Activated CD4-positive, alpha-beta T cell treated with anti-CD3 and anti-CD28 coated beads, Interleukin-2, amount 50 U/mL, for 48 hours (primary cell): ENCODE data around the gene MAPK7.

Experiments
- DNase-seq, 2 experiments: peaks; one replicate each; pipeline ENCODE4 v3.0.0-alpha.2; 2020

The MAPK7 gene

GRCh38 chr17:19378416-19379360 is at the start of gene MAPK7:
Gene MAPK7, plus strand, starts transcription at chr17:19378498. Its CDS starts 403 bp downstream, at chr17:19378901.
- no peak for DNase-seq

- DNase-seq, result no peak
These were observed 49.2 kb upstream of the MAPK7 start for GRCh38 chr17:19329136-19329535.

DNA sequence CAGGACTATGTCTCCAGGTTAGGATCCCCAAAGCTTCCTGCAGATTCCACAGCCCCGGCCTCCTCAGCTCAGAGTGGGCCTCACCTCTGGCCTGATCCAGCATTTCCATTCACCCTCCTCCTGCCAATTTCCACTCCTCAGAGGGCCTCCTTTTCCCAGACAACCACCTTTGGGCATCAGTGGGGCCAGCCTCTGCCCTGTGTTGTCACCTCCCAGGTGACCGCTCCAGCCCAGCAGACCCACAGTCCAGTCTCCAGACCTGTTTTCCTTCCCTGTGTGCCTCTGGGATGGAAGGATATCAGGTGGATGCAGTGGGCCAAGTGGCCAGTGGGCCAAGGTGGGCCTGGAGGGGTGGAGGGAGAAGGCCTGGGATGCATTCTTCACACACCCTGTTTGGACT is 48.5 kb upstream of the MAPK7 start:
- no peak for DNase-seq

- no peak for DNase-seq
These were observed 48.0 kb upstream of the MAPK7 start for GRCh38 chr17:19330271-19330670.

DNA sequence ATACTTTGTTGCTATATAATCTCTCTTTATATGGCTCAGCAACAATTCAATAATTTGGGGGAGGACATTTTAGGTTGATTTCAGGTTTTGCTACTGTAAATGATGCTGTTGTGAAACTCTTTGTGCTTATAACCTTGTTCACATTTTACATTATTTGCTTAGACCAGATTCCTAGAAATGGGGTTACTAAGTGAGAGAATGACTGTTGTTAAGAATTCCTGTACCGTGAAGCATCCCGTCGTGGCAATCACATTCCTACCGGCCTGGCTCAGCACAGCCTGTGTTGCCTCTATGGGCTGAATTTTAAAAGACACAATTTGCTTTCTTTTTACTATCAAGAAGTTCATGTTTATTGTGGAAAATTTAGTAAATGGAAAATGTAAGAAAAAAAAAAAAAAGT is 47.2 kb upstream of the MAPK7 start:
- DNase-seq, result no peak

DNA sequence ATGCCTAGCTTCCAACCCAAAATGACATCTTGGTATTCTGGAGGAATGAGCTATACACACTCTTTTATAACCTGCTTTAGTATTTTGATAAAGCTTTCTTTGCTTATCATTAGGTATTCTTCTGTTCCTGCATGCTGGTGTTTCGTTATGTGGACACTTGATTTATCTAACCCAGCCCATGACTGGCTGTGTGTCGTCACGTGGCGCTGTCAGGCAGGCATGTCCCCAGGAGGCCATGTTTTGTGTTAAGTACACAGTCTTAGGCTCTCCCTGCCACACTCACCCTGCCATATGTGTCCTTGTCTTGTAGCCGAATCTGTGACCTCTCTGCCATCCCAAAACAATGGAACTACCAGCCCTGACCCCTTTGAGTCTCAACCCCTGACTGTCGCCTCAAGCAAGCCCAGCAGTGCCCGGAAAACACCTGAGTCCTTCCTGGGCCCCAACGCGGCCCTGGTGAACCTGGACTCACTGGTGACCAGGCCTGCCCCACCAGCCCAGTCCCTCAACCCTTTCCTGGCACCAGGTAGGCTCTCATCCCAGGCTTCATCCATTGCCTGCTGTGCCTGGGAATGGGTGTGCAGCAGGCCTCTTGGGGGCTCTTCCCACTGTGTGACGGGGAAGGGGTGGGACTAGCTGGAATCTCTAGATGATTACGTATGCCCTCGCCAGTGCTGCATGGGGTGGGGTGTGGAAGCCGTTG is 46.6 kb upstream of the MAPK7 start:
- no peak for DNase-seq

DNA sequence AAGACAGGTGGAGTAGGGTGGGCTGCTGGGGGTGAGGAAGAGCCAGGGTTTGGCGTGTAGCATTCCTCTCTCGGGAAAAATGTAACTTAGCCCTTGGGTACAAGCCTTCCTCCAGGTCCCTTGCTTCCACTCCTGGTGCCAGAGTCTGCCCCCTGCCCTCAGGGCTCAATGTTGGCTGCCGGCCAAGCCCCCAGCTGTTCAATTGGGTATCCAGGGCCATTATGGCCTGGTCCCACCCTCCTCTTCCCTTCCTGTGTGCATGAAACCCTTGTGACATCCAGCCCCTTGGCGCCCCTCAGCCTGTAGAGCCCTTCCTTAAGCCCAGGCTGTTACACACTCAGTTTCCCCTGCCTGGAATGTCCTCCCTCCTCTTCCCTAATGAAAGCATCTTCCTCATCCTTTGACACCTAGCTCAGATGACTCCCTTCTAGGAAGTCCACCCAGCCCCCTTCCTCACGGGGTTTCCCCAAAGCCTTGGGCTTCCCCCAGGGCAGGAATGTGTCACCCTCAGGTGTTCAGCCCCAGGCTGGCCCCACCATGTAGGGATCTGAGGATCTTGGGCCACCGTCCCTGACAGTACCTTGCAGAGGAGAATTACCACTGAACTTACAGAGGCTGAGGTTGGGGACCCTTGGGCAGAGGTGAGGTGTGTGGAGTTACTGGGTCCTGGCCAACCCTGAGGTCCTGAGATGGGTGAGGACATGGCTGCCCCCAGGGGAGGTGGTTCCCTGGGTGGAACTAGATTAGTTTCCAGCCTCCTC is 45.7 kb upstream of the MAPK7 start:
- DNase-seq, result peak; percentile 12 to 18

DNA sequence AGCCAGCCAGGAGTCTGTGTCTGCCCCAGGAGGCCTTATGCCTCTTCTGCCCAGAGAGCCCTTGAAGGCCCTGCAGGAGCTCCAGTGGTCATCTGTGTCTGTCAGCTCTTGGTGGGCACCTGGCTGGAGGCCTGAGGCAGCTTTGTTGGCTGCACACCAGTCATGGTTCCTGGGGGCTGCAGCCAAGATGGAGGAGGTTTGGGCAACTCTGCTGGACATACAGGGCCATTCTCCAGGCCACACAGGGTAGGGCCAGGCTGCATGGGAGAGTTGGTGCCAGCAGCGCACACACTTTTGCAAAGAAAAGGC is 45.2 kb upstream of the MAPK7 start:
- no peak for DNase-seq

DNA sequence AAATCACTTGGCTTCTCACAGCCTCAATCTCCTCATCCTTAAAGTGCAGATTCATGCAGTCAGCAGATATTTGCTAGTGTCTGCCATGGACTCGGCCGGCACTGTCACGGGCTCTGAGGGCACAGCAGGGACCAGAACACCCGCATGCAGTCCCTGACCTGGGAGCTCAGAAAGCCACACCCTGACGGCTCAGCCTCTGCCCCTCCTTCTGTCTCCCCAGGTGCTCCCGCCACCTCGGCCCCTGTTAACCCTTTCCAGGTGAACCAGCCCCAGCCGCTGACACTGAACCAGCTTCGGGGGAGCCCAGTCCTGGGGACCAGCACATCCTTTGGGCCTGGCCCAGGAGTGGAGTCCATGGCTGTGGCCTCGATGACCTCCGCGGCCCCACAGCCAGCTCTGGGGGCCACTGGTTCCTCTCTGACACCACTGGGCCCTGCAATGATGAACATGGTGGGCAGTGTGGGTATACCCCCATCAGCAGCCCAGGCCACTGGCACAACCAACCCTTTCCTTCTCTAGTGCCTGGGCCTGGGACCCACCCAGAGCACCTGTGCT is 44.5 kb upstream of the MAPK7 start:
- DNase-seq, result no peak

- no peak for DNase-seq
These were observed 44.0 kb upstream of the MAPK7 start for GRCh38 chr17:19334331-19334730.

DNA sequence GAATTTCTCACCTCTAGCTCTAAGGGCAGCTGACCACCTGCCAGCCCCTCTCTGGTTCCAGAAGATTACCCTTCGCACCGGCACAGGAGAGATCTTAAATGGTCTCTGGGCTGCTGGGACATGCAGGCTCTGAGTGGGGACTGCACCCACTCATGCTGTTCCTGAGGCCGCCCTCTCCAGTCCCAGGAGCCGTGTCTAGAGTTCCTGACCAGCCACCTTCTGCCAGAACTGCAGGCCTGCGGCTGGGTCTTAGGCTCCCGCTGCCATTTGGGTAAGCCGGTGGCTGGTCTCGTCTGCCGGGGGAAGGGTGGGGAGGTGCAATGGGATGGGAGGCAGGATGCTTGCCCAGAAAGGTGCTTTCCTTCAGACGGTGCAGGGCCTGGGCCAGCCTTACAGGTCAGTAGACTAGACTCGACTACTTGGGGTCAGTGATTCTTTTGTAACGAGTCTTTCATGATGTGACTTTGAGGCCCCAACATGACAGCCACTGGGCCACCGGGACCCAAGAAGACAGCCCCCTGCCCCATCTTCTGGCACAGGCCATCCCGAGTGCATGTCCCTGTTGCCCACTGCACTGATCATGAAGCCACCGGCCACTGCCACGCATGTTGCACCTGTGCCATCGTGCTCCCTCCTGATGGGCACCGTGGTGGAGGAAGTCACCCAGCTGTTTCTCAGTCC is 42.2 kb upstream of the MAPK7 start:
- no peak for DNase-seq

GRCh38 chr17:19336938-19337711 is 41.2 kb upstream of the MAPK7 start:
- DNase-seq, result no peak

DNA sequence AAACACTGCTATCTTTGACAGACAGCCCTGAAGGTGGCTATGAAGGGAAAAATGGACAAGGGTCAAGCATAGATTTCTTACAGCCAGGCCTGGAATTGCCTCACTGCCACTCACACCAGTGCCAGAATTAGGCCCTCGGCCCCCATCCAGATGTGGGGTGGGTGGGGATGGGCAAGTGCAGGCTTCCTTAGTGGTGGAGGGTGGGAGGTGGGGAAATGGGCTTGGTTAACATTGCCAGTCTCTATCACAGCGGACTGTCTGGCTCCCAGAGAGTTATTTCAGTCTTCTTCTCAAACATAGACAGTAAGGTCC is 40.6 kb upstream of the MAPK7 start:
- DNase-seq, result no peak

GRCh38 chr17:19338031-19338990 is 40.0 kb upstream of the MAPK7 start:
- peak; percentile 68 to 75 for DNase-seq

DNA sequence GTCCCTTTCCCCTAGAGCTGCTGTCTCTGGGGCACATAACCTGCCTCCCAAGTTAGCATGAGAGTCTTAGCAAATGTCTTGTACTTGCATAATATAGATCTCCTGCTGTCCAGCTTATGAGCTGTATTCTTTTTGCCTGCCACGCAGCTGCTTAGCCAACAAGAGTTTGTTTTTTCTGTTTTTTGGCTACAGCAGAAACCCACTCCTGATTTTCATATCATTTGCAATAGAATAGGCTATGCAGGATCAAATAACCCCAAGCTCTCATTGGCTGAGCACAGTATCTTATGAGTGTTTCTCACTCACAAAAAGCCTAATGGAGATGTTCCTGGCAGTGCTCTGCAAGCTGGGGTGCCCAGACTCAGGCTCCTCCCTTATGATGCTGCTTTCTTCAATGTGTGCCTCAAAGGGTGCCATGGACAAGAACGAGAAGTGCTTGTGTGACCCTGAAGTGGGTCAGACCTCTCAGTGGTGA is 38.9 kb upstream of the MAPK7 start:
- no peak for DNase-seq

GRCh38 chr17:19341211-19341631 is 37.1 kb upstream of the MAPK7 start:
- DNase-seq, result no peak

GRCh38 chr17:19341641-19342610 is 36.4 kb upstream of the MAPK7 start:
- no peak for DNase-seq

DNA sequence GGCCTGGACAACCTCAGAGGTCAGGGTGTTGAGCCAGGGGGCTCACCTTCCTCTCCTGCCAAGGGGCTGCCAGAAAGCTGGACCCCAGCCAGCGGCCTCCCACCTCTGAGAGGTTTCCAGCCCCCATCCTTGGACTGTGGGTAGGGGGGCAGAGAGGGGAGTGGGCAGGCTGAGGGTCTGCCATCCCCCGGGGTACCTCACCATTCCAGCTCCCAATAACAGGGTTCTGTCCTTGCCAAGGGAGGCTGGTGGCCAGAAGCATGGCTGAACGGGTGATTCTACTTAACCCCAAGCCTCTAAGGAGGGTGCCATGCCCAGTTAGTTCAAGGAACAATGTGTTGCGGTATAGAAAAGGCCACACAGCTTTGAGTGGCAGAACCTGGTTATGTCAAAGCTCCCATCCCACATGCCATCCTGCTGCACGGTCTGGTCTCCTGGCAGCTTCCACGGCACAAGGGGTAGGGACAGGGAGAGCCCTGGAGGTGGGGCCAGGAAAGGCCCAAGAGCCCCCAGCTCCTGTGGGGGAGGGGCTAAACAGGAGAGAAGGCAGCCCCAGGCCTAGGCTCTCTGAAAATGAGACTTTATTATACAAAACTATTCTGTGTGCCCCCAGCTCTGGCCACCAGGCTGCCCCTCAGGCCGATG is 35.6 kb upstream of the MAPK7 start:
- no peak for DNase-seq

DNA sequence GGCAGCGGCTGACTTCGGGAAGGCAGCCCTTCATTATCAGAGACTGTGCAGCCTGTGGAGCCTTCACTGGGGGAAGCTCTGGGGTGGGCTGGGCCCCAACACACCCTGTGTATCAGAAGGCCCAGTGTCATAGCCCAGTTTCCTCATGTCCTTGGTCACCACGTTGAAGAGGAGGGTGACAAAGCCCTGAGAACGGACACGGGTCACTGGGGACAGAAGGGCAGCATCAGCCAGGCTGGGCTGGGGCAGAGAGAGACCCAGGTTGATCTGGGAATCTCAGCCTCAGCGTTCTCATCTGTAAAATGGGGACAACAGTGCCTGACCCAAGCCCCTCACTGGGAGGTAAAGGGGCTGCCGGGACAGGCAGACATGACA is 35.1 kb upstream of the MAPK7 start:
- DNase-seq, result no peak
